ACHN (cell line): ENCODE data around the gene HCK.

Experiments
- DNase-seq: peaks from one replicate; pipeline ENCODE4 v3.0.0-alpha.2; 2015
- in situ Hi-C: cut with HindIII; loops from 2 replicates; pipeline ENCODE4 v1.10.0; 2017; ENCODE audit warnings: low sequenced_read_pairs, low pct_ligation_motif_present, low pct_unique_long_range_greater_than_20kb

The HCK gene

GRCh38 chr20:32052090-32052777 is at the start of gene HCK:
TSS of gene HCK (plus strand) at chr20:32052242.
- no peak for DNase-seq
- in situ Hi-C loops, result no loop called here

DNA sequence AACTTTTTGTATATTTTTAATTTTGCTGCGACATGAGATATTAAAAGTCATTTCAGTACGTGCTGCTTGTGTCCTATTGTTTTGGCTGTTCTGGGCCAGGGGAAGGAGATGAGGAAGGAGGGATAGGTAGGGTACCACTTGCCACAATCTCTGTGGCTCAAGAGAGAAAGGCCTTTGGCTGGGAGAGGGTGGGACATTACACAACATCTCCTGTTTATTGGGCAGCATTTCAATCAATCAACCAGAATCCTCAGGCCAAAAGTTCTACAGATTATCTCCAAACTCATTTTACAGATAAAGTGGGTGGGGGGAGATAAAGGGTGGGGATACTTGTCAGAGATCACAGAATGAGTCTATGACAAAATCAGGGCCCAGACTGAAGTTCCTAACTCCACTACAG is 48.7 kb upstream of the HCK start:
- in situ Hi-C loops, result no loop called here
- no peak for DNase-seq

DNA sequence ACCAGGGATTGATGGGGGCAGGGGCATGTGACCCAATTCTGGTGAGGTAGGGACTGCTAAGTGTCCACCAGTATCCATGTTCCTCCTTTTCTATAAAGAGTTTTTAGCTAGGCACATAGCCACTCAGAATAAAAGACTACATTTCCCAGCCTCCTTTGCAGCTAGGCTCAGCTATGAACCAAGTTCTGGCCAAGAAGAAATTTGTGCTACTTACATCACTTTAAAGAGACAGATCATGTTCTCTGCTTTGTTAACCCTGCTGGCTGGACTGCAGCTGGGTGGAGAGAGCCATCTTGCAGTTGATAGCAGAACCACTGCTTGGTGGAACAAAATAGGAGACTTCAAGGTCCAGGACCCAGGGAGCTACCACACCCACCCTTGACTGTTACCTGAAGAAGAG is 47.1 kb upstream of the HCK start:
- DNase-seq, result peak; percentile 34
- in situ Hi-C loops, result no loop called here

DNA sequence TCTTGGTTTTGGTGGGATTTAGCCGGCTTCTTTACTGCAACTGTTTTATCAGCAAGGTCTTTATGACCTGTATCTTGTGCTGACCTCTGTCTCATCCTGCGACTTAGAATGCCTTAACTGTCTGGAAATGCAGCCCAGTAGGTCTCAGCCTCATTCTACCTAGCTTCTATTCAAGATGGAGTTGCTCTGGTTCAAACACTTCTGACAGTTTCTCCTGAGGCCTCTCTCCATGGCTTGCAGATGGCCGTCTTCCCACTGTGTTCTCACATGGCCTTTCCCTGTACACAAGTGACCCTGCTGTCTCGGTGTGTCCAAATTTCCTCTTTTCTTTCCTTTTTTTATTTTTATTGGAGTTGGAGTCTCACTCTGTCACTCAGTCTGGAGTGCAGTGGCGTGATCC is 46.0 kb upstream of the HCK start:
- DNase-seq, result no peak
- in situ Hi-C loops, result no loop called here

DNA sequence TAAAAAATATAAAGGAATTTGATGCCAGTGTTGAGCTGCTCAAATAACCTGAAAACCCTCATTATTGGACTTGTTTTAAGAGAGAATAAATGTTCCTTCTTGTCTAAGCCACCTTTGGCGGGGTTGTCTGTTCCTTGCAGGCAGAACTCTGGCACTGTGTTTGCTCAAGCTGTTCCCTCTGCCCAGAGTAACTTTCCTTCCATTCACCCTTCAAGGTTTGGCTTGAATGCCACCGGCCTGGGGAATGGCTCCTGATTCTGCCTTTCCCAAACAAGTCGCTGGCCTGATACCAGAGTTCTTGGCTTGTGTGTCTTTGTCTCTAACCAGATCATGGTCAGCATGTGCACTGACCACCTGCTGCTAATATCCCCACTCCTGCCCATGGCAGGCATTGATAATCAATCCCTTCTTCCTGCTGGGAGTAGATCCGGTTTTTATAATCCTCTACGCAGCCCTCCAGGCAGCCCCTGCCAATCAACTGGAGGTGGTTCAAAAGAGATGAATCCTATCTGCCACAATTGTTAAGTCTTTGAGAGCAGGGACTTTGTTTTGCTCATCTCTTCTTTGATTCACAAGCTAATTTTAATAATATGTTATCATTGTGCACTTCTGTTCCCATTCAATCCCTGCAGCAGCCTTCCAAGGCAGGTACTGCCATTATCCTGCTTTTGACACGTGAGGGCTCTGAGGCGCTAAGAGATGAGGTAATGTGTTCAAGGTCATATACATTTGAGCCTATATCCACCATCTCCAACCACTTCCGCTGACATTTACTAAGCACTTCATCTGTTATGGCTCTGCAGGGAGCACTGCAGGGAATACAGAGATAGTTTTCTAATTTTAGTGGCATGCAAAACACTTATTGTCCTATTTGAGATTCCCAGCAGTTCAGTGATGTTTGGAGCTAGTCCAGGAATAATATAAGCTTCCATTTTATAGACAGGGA is 44.9 kb upstream of the HCK start:
- no peak for DNase-seq
- in situ Hi-C loops, result no loop called here

DNA sequence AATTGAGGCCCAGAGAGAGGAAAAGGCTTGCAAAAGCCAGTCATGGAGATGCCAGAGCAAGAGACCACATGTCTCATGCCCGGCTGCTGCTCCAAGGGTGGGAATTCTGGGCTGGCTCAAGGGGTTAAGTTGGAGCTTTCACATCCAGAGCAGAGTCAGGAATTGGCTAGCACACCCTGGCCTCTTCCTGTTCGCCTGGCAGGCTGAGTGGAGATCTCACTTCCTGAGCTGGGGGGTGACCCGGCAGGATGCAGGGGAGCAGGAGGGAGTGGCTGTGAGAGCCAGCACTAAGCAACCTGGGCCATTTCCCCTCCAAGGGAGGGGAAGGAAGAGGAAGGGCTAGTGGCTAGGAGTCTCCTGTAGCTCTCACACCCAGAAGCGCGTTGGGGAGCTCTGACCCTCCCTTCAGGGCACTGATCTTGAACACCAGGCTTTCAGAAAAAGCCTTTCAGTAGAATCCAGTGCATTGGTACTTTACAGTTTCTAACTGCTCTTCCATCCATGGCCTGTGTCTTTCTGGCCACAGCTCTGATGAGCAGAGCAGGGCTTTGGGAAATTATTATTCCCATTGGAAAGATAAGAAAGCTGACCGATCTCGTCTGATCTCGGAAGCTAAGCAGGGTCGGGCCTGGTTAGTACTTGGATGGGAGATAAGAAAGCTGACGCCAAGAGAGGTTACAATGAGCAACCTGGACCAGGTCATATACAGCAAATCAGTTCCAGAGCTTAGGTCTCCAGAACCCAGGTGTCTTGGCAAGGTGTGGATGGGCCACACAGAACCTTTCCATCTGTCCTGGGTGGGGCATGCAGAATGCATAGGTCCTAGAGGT is 44.0 kb upstream of the HCK start:
- DNase-seq, result peak; percentile 28

GRCh38 chr20:32009564-32009963 is 42.5 kb upstream of the HCK start:
- DNase-seq, result no peak
- in situ Hi-C loops, result no loop called here

More for the DNA sequence above, 44.0 kb upstream of the HCK start:
- in situ Hi-C loops, result no loop called here

DNA sequence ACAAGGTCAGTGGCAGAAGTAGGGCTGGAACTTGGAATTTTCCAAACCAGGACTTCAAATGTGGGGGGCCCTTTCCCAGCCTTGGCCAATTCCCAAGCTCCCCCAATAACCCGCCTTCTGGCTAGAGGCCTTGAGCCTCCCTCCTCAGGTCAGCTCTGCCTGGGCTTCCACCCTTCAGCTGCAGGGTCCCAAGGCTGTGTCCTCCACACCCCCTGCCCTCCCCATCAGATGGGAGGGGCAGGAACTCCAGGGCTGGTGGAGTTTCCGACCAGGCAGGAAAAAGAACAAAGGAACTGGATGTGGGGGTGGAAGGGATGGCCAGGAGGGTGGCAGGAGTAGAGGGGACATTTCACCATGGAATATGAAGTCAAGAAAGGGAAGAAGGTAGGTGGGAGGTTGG is 41.9 kb upstream of the HCK start, which contains the start of gene CCM2L:
CCM2L (plus strand) TSS at position 338 of the 400 bp plus-strand sequence; CDS start at position 355, 17 bp downstream.
- in situ Hi-C loops, result no loop called here
- DNase-seq, result no peak

DNA sequence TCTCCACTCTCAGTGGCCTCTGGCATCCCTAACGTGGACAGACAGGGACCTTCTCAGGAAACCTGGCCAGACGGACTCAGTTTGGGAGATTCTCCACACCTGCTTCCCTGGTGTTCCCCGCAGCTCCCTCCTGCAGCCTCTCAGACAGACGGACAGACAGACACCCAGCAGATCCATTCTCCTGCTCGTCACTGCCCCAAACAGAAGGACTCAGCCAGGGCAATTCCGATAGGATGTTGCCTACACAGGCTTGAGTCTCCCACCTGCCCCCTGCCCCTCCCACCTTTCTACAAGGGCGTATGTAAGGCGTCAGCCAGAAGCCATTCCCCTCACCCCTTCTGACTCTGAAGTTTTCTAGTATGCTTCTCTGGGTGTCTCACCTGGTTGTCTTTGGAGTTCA is 41.4 kb upstream of the HCK start:
- no peak for DNase-seq
- in situ Hi-C loops, result no loop called here

DNA sequence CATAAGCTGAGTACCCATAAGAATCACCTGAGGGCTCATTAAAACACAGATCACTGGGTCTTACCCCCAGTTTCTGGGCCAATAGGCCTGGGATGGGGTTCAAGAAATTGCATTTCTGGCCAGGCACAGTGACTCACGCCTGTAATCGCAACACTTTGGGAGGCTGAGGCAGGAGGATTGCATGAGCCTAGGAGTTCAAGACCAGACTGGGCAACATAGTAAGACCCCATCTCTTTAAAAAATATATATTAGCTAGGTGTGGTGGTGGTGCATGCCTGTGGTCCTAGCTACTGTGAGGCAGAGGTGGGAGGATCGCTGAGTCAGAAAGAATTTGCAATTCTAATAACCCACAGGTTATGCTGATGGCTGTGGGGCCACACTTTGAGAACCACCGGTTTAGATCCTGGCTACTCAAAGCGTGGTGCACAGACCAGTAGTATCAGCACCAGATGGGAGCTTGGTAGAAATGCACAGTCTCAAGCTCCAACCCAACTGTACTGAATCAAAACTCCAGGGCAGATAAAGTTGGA is 39.8 kb upstream of the HCK start:
- in situ Hi-C loops, result no loop called here
- DNase-seq, result no peak

DNA sequence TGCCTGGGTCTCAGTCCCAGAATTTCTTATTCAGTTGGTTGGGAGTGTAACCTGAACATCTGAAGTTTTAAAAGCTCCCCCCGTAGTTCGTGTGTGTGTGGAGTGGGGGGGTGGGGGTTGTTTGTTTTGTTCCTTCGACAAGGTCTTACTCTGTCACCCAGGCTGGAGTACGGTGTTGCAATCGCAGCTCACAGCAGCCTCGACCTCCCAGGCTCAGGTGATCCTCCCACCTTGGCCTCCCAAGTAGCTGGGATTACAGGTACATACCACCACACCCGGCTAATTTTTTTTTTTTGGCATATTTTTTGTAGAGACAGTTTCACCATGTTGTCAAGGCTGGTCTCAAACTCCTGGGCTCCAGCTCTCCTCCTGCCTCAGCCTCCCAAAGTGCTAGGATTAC is 38.7 kb upstream of the HCK start:
- in situ Hi-C loops, result no loop called here
- no peak for DNase-seq

- peak; percentile 43 for DNase-seq
- in situ Hi-C loops, result no loop called here
Observed at GRCh38 chr20:32017711-32018251, 34.3 kb upstream of the HCK start.

GRCh38 chr20:32018269-32019155 is 33.5 kb upstream of the HCK start:
- in situ Hi-C loops, result no loop called here
- DNase-seq, result peak; percentile 58

DNA sequence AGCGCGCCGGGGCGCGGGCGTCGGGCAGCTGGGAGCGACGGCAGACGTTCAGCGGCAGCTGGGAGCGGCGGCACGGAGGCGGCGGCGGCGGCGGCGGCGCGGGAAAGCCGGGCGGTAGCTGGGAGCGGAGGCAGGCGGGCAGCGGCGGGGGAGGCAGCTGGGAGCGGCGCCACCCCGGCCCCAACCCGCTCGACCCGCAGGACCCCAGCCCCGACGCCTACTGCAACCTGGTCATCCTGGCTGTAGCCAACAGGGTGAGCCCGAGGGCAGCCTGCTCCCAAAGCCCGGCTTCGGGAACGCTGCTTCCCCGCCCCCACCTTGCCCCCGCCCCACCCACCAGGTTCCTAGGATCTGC is 32.9 kb upstream of the HCK start:
- peak; percentile 42 for DNase-seq
- in situ Hi-C loops, result no loop called here

GRCh38 chr20:32019563-32020463 is 32.2 kb upstream of the HCK start:
- in situ Hi-C loops, result no loop called here
- DNase-seq, result no peak

DNA sequence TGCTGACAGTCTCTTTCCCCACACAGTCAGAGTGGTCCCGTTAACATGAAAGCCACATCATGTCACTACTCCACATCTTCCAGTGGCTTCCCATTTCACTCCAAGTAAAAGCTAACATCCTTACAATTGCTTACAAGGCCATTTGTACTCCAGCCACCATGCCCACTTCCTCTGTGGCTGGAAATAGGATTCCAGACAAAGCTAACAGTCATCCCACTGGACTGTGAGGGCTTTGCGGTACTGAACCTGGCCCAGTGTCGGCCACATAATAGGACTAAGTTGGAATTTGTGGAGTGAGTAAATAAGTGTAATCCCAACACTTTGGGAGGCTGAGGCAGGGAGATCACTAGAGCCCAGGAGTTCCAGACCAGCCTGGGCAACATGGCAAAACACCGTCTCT is 31.0 kb upstream of the HCK start:
- no peak for DNase-seq
- in situ Hi-C loops, result no loop called here
